Nephron progenitor cell (in vitro differentiated cells): Measurements from ENCODE around the gene GRM7.

Experiments
- DNase-seq: peaks from one replicate; pipeline ENCODE4 v3.0.0; 2021
- H3K27ac Mint-ChIP-seq: 2 replicates; pipeline ENCODE4 v1.8.0; 2021; ENCODE audit warnings: mild to moderate bottlenecking, moderate library complexity, mixed read lengths
- H3K27me3 Mint-ChIP-seq: 2 replicates; pipeline ENCODE4 v1.8.0; 2021; ENCODE audit warnings: mild to moderate bottlenecking, low read depth, mixed read lengths; ENCODE audit not compliant: poor library complexity
- H3K36me3 Mint-ChIP-seq: 2 replicates; pipeline ENCODE4 v1.8.0; 2021; ENCODE audit warnings: low read depth, mixed read lengths
- H3K4me1 Mint-ChIP-seq: 2 replicates; pipeline ENCODE4 v1.8.0; 2021; ENCODE audit warnings: mixed read lengths
- H3K4me3 Mint-ChIP-seq: 2 replicates; pipeline ENCODE4 v1.8.0; 2021; ENCODE audit warnings: mild to moderate bottlenecking, moderate library complexity, mixed read lengths
- H3K9me3 Mint-ChIP-seq: 2 replicates; pipeline ENCODE4 v1.8.0; 2021; ENCODE audit warnings: mild to moderate bottlenecking, moderate library complexity, mixed read lengths
- TF ChIP-seq, protein P1 (sequence below): fragments of 200-600 bp; sonication (generic); IDR thresholded peaks from 2 replicates; pipeline ENCODE4 v1.5.0; 2021; ENCODE audit warnings: antibody characterized with exemption

GRM7 gene

DNA sequence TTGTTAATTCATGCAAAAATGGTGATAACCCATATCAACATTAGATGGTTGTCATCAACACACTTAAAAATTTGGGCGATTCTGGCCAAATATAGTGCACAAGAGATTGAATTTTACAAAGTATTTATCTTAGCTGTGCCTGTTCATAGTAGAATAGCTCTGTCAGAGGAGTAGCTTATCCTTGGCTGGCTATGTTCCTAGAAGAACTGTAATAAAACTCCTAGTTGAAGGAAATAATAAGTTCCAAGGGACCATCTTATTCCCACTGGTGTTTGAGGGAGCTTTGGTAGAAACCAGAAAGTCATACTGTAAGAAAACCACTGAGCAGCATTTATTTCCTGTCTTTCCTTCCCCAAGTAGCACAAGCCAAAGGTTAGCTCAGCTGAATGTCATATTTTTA lies 201.8 kb downstream of the GRM7 start:
- Mint-ChIP-seq H3K36me3 (no peaks in the 10 kb centered on the region), H3K9me3 (peaks cover 27% of the 10 kb centered on the region), H3K4me1 (no peaks in the 10 kb centered on the region), H3K27me3 (peaks cover 3% of the 10 kb centered on the region), H3K4me3 (no peak overlapping the region), H3K27ac (no peak overlapping the region)
- DNase-seq: no peak
- TF ChIP-seq, protein P1, sequence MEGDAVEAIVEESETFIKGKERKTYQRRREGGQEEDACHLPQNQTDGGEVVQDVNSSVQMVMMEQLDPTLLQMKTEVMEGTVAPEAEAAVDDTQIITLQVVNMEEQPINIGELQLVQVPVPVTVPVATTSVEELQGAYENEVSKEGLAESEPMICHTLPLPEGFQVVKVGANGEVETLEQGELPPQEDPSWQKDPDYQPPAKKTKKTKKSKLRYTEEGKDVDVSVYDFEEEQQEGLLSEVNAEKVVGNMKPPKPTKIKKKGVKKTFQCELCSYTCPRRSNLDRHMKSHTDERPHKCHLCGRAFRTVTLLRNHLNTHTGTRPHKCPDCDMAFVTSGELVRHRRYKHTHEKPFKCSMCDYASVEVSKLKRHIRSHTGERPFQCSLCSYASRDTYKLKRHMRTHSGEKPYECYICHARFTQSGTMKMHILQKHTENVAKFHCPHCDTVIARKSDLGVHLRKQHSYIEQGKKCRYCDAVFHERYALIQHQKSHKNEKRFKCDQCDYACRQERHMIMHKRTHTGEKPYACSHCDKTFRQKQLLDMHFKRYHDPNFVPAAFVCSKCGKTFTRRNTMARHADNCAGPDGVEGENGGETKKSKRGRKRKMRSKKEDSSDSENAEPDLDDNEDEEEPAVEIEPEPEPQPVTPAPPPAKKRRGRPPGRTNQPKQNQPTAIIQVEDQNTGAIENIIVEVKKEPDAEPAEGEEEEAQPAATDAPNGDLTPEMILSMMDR: no peak

DNA sequence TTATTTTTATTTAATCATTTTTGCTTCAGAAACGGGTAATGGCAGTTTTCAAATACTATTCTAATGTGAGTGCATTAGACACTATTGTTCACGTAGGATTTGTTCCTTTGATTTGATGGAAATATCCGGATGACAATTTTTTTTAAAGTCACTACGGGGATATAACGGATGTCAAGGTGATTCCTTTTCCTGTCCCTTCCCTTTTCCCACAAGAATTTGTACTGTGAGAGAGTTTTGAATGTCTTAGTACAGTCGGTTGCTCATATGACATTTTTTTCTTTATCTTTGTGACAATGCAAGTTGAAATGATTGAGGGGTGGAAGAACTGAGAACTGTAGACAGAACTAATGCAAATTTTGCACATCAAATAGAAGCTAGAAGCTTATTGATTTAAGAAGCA lies 209.5 kb downstream of the GRM7 start:
- peaks cover 17% of the 10 kb centered on the region for H3K9me3 Mint-ChIP-seq
- H3K27ac Mint-ChIP-seq: no peak overlapping the region
- H3K27me3 Mint-ChIP-seq: peaks cover 6% of the 10 kb centered on the region
- no peak overlapping the region for H3K4me3 Mint-ChIP-seq
- TF ChIP-seq, protein P1: no peak
- no peaks in the 10 kb centered on the region for H3K4me1 Mint-ChIP-seq
- H3K36me3 Mint-ChIP-seq: no peaks in the 10 kb centered on the region
- no peak for DNase-seq

DNA sequence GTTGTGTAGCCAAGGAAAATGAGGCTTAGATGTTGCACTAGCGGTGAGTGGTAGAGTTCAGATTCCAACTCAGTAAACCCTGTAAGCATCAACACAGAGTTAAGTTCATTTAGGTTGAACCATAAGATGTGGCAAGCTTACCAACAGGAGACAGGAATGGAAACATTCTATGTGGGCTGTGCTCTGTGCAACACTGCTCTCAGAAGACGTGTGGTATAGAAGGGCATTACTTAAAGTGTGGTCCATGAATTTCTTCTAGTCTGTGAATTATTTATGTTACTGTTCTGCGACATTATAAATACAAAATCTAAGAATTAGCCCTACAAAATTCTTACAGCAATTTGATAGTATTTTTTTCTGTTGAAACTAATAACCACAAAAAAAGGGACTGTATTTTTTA lies 213.3 kb downstream of the GRM7 start:
- Mint-ChIP-seq H3K4me1 (no peaks in the 10 kb centered on the region), H3K27me3 (peaks cover 4% of the 10 kb centered on the region)
- DNase-seq: no peak

DNA sequence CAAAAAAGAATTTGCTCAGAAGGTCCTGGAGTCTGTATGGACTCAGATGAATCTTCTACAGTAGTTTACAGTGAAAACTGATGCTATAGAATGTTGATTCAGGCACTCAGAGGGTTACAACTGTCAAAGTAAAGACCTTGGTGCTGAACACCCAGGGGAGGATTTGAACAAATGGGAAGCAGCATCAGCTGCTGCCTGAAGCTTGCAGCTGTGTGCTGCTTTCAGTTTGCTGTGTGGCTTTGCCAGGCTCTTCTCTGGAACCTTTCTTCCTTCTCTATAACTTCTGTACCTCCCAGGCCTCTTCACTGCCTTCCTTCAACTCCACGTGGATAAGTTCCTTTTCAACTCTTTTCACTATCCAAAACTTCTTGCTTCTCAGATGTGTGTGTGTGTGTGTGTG lies 214.2 kb downstream of the GRM7 start:
- DNase-seq: no peak
- no peak overlapping the region for H3K27ac Mint-ChIP-seq
- H3K27me3 Mint-ChIP-seq: peaks cover 4% of the 10 kb centered on the region
- no peaks in the 10 kb centered on the region for H3K9me3 Mint-ChIP-seq
- TF ChIP-seq, protein P1: no peak
- no peak overlapping the region for H3K4me3 Mint-ChIP-seq
- no peaks in the 10 kb centered on the region for H3K36me3 Mint-ChIP-seq
- no peaks in the 10 kb centered on the region for H3K4me1 Mint-ChIP-seq

More for the DNA sequence above, 213.3 kb downstream of the GRM7 start:
- TF ChIP-seq, protein P1: no peak
- H3K9me3 Mint-ChIP-seq: no peaks in the 10 kb centered on the region
- H3K36me3 Mint-ChIP-seq: no peaks in the 10 kb centered on the region
- no peak overlapping the region for H3K4me3 Mint-ChIP-seq
- H3K27ac Mint-ChIP-seq: no peak overlapping the region

DNA sequence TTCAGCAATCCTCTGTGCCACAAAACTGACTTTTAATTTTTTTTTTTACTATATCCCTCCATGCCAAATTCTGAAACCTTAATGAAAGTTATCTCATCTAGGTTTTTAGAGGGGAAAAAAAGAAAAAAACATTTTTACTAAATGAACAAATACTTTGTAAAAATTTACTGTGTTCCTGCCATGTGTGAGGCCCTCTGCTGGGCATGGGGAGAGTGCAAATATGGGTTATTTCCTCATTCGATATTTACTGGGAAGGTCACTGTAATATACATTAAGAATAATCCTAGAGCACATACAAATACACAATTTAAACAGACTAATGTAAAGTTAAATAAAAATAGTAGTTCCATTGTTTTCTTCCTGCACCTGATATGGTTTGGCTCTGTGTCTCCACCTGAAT lies 215.0 kb downstream of the GRM7 start:
- Mint-ChIP-seq H3K4me3 (no peak overlapping the region), H3K4me1 (no peaks in the 10 kb centered on the region), H3K36me3 (no peaks in the 10 kb centered on the region), H3K27me3 (peaks cover 4% of the 10 kb centered on the region), H3K9me3 (no peaks in the 10 kb centered on the region), H3K27ac (no peak overlapping the region)
- DNase-seq: no peak
- TF ChIP-seq, protein P1: no peak

DNA sequence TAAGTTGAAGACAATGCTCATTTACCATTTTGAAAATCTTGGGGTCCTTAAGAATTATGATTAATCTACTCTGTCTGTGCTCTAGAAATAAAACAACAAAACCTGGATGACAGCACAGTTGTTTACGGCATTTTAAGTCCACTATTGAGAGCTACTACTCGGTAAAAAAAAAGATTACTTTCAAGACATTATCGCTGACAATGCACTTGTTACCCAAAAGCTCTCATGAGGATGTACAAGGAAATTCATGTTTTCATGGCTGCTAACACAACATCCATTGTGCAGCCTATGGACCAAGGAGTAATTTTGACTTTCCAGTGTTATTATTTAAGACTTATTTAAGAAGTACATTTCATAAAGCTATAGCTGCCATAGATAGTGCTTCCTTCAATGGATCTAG lies 221.3 kb downstream of the GRM7 start:
- no peak overlapping the region for H3K4me3 Mint-ChIP-seq

More for the DNA sequence above, 221.3 kb downstream of the GRM7 start:
- TF ChIP-seq, protein P1: no peak
- Mint-ChIP-seq H3K4me1 (no peaks in the 10 kb centered on the region), H3K36me3 (no peaks in the 10 kb centered on the region), H3K9me3 (no peaks in the 10 kb centered on the region), H3K27me3 (peaks cover 8% of the 10 kb centered on the region), H3K27ac (no peak overlapping the region)
- DNase-seq: no peak
